Smooth muscle cell of the brain vasculature (primary cell): Measurements from ENCODE around the gene TPT1.
A peak's percentile ranks its signal among the peaks of the same experiment; 100 is the strongest.
"Not testable (repeated sequence)": the region's sequence is repeated elsewhere in the genome, so short reads cannot be mapped to it uniquely, and the experiment has no call there.

Source experiments
- DNase-seq: peaks from one replicate; pipeline ENCODE4 v3.0.0-alpha.2; 2012; ENCODE audit warnings: low read depth, low spot score

Gene TPT1

GRCh38 chr13:45302507-45302906 lies 38.5 kb downstream of the TPT1 start:
- no peak for DNase-seq

GRCh38 chr13:45301263-45301662 lies 39.7 kb downstream of the TPT1 start:
- no peak for DNase-seq

- DNase-seq, result no peak
These were observed 40.6 kb downstream of the TPT1 start for GRCh38 chr13:45300190-45300985.

GRCh38 chr13:45299194-45299593 lies 41.8 kb downstream of the TPT1 start:
- DNase-seq, result no peak

GRCh38 chr13:45298550-45298949 lies 42.4 kb downstream of the TPT1 start:
- not testable (repeated sequence) for DNase-seq

GRCh38 chr13:45298206-45298505 lies 42.8 kb downstream of the TPT1 start:
- DNase-seq, result no peak

- no peak for DNase-seq
These were observed 43.4 kb downstream of the TPT1 start for GRCh38 chr13:45297456-45298205.

- no peak for DNase-seq
These were observed 44.7 kb downstream of the TPT1 start for GRCh38 chr13:45296259-45296658.

GRCh38 chr13:45295536-45295935 lies 45.4 kb downstream of the TPT1 start:
- DNase-seq, result peak; percentile 67

- DNase-seq, result no peak
These were observed 48.8 kb downstream of the TPT1 start for GRCh38 chr13:45292176-45292575.

- DNase-seq, result no peak
These were observed 50.9 kb downstream of the TPT1 start for GRCh38 chr13:45289936-45290563.
